ENCODE measurements around the gene KMO.

KMO gene

GRCh38 chr1:241638909-241639622 lies 106.9 kb downstream of the KMO start:
- DNase-seq (ENCODE audit: low spot score): no peak
- Histone ChIP-seq H3K27ac (peak overlapping the region; percentile 72 to 92), H3K4me3 (peak overlapping the region; percentile 97)
- TF ChIP-seq CTCF (IDR thresholded peaks at IDR 0.05): no peak

DNA sequence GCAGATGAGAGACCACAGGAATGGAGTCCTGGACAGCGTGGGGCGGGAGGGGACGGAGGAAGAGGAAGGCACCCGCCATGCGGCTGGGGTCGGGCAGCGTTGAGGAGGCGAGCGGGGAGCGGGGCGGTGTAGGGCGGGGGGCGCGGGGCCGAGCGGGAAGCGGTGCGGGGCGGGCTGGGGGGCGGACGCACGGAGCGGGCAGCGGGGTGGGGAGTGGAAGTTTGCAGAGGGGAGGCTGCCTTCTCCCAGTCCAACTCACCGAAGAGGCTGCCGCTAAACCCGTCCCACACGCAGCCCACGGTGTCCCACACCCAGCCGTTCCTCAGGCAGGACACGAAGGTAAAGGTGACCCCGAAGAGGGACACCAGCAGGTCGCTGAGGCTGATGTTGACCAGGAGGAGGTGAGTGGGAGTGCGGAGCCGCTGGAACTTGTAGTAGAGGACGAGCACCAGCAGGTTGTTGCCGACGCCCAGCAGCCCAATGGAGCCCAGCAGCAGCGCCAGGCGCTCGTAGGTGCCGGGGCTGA lies 107.5 kb downstream of the KMO start:
- Histone ChIP-seq H3K4me3 (peak overlapping the region; percentile 97), H3K27ac (peak overlapping the region; percentile 72 to 92)
- peak; percentile 74 for DNase-seq (ENCODE audit: low spot score)
- no peak for TF ChIP-seq CTCF (IDR thresholded peaks at IDR 0.05)

- no peak for TF ChIP-seq CTCF (IDR thresholded peaks at IDR 0.05)
- DNase-seq (ENCODE audit: low spot score): peak; percentile 94
- Histone ChIP-seq H3K4me3 (peak within 1 kb of the TSS; percentile 97), H3K27ac (peak within 1 kb of the TSS; percentile 72 to 92)
These were observed 108.1 kb downstream of the KMO start, which contains the start of the genes CHML and OPN3 for GRCh38 chr1:241640149-241640866. Gene CHML (minus strand): TSS chr1:241640369. CDS start chr1:241635766, 4,603 bp downstream. Gene OPN3 (minus strand): TSS chr1:241640369. CDS start chr1:241640254, 115 bp downstream.

DNA sequence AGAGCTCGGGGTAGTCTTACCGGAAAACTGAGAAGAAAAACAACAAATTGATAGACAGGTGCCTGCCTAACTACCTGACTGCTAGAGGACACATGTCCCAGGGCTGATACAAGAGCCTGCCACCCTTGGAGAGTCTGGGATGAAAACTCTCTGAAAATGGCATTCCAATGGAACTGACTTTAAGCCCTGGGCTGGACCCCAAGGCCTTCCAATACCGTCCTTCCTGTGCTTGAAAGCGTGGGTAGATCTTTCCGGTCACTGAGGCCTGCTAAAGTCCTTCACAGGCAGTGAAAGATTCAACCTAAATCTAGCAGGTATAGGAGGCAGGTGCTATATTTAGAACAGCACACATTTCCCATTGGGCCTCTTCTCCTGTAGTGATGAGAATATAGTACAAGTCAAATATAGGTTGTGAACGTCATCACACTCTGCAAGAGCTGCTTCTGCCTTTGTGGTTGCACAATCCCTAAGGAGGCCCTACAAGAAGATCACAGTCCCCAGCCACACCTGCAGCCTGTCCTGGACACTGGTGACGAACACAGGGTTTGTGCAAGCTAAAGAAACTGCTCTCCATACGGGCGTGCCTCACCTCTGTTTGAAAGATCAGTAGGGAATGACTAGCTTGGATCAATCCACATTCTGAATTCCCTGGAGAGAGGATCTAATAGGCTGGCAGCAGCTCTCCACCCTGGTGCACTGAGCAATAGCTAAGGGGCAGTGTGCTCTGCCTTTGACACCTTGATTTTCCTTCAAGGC lies 108.9 kb downstream of the KMO start:
- DNase-seq (ENCODE audit: low spot score): no peak
- H3K27ac ChIP-seq: peak overlapping the region; percentile 19 to 92
- peak overlapping the region; percentile 97 for H3K4me3 ChIP-seq
- no peak for TF ChIP-seq CTCF (IDR thresholded peaks at IDR 0.05)

DNA sequence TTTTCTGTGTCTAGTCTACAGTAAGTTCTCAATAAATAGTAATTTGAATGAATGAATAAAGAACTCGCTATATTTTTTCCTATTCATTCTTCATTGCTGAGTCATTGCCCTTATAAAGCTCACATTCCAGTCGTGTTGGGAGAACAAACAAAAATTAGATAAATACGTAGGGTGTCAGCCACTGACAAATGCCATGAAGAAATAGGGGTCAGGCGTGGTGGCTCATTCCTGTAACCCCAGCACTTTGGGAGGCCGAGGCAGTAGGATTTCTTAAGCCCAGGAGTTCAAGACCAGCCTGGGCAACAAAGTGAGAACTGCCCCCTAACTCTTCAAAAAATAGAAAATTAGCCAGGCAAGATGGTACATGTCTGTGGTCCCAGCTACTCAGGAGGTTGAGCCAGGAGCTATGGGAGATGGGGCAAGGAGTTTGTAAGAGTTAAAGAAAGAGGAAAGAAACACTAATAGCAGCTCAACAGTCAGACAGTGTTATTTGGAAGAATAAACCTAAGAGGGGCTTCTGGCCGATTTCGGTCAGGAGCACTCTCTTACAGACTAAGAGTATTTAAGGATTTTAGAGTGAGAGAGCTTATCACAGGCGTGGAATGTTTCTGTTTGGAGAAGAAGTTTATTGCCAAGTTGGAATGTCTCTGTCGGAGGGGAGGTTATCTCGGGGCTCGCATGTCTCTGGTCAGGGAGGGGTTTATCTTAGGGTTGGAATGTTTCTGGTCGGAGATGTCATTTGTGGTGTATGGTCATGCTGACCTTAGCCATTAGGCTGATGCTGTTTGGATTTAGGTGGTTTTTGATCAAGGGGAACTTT lies 109.8 kb downstream of the KMO start:
- peak overlapping the region in 1 of 2 donors; percentile 92 for H3K27ac ChIP-seq
- H3K4me3 ChIP-seq: no peak overlapping the region
- no peak for DNase-seq (ENCODE audit: low spot score)
- no peak for TF ChIP-seq CTCF (IDR thresholded peaks at IDR 0.05)

GRCh38 chr1:241642593-241642944 lies 110.4 kb downstream of the KMO start:
- H3K27ac ChIP-seq: peak overlapping the region in 1 of 2 donors; percentile 26
- DNase-seq (ENCODE audit: low spot score): no peak
- no peak for TF ChIP-seq CTCF (IDR thresholded peaks at IDR 0.05)
- no peak overlapping the region for H3K4me3 ChIP-seq
